NT2/D1 (cell line): ENCODE results near the gene ADPRM.

ENCODE experiments used
- YY1 ChIP-seq: IDR thresholded peaks from 2 replicates; pipeline ENCODE4 v1.6.1; 2011; ENCODE audit not compliant: insufficient read length, insufficient read depth
- ZNF274 ChIP-seq: IDR thresholded peaks from 2 replicates; pipeline ENCODE4 v1.6.1; 2011; ENCODE audit warnings: mild to moderate bottlenecking, low read depth, low read length

DNA sequence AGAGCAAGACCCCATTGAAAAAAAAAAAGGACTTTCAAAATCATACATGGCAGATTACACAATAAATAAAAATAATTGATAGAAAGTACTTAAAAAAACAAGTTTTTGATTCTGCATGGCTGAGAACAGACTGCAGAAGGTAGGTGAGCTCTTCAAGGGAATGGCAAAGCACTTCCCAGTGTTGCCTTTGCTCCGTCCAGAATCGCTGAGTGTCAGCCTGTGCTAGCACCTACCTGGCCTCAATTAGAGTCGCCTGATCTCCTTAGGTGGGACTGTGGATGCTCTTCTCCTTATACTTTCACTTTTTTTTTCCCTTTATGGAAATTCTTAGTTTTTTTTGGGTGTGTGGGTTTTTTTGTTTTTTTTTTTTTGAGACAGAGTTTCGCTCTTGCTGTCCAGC is 38.4 kb downstream of the ADPRM start:
- TF ChIP-seq ZNF274 (no peak), YY1 (no peak)
